GM12873 (cell line): ENCODE results near the gene RAB38.

Source experiments
- CTCF ChIP-seq: IDR thresholded peaks from 2 replicates; pipeline ENCODE4 v1.5.1; 2012; ENCODE audit warnings: low read depth, mild to moderate bottlenecking, moderate library complexity, low read length, control low read depth; ENCODE audit not compliant: insufficient read depth; ENCODE audit errors: missing control alignments

RAB38 gene

GRCh38 chr11:88183233-88183632 is 8.0 kb upstream of the RAB38 start:
- no peak for TF ChIP-seq CTCF

GRCh38 chr11:88181776-88182175 is 6.5 kb upstream of the RAB38 start:
- no peak for TF ChIP-seq CTCF

- peak; percentile 16 for TF ChIP-seq CTCF
Observed at GRCh38 chr11:88179971-88180629, 4.9 kb upstream of the RAB38 start.

GRCh38 chr11:88179141-88179540 is 3.9 kb upstream of the RAB38 start:
- TF ChIP-seq CTCF: no peak

- no peak for TF ChIP-seq CTCF
Observed at GRCh38 chr11:88178191-88178590, 2.9 kb upstream of the RAB38 start.

- no peak for TF ChIP-seq CTCF
Observed at GRCh38 chr11:88175569-88176075, 379 bp upstream of the RAB38 start.

- no peak for TF ChIP-seq CTCF
Observed at GRCh38 chr11:88173956-88174355, 1.3 kb downstream of the RAB38 start.
